Astrocyte of the cerebellum (primary cell): ENCODE data around the gene IP6K3.
A peak's percentile ranks its signal among the peaks of the same experiment; 100 is the strongest.

ENCODE experiments used
- DNase-seq: peaks from one replicate; pipeline ENCODE4 v3.0.0-alpha.2; 2011; ENCODE audit warnings: low read depth
- H3K4me3 ChIP-seq: 2 replicates; pipeline ENCODE4 v1.5.1; 2011; ENCODE audit warnings: mild to moderate bottlenecking, low read depth, low read length, moderate library complexity
- in situ Hi-C: cut with HindIII; loops from 2 replicates; pipeline ENCODE4 v1.10.0; 2017; ENCODE audit warnings: low sequenced_read_pairs
- TF ChIP-seq, protein P1 (sequence below): IDR thresholded peaks from 2 replicates; pipeline ENCODE4 v1.5.1; 2012; ENCODE audit warnings: low read length, low read depth, moderate library complexity, mild to moderate bottlenecking; ENCODE audit errors: missing control alignments

IP6K3 gene

DNA sequence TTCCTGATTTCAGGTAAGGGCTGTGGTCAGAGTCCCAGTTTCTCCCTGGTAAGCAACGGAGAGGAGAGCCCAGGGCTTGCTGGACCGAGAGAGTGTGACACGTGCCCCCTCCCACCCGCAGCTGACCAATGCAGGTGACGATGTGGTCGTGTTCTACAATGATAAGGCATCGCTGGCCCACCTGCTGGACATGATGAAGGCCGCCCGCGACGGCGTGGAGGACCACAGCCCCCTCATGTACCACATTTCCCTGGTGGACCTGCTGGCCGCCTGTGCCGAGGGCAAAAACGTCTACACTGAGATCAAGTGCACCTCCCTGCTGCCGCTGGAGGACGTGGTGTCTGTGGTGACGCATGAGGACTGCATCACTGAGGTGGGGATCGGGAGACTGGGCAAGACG lies 66.9 kb downstream of the IP6K3 start:
- TF ChIP-seq, protein P1, sequence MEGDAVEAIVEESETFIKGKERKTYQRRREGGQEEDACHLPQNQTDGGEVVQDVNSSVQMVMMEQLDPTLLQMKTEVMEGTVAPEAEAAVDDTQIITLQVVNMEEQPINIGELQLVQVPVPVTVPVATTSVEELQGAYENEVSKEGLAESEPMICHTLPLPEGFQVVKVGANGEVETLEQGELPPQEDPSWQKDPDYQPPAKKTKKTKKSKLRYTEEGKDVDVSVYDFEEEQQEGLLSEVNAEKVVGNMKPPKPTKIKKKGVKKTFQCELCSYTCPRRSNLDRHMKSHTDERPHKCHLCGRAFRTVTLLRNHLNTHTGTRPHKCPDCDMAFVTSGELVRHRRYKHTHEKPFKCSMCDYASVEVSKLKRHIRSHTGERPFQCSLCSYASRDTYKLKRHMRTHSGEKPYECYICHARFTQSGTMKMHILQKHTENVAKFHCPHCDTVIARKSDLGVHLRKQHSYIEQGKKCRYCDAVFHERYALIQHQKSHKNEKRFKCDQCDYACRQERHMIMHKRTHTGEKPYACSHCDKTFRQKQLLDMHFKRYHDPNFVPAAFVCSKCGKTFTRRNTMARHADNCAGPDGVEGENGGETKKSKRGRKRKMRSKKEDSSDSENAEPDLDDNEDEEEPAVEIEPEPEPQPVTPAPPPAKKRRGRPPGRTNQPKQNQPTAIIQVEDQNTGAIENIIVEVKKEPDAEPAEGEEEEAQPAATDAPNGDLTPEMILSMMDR, result no peak
- DNase-seq, result no peak
- in situ Hi-C loops, result no loop called here
- H3K4me3 ChIP-seq, result no peak overlapping the region

DNA sequence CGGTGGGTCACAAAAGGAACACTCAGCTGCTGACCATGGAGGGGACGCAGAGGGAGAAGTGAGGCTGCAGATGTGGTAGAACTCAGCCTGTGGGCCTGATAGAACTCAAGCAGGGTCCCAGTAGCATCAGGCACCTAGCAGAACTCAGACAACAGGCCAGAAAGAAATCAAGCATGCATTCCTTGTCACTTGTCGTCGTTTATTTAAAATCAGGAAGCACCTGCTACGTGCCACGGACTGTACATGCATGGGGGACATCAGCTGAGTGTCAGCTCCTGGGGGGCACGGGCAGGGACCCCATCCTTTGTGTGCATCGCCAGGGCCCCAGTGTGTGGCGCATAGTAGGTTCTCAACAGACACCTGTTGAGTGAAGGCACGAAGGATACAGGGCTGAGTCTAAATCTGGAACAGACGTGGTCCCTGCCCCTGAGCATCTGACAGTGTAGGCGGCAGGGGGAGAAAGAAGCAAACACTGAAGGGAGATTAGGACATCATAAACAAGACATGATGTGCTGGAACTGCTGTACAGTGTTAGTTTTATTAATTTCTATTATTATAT lies 67.7 kb downstream of the IP6K3 start:
- no peak for DNase-seq
- TF ChIP-seq, protein P1, result no peak
- in situ Hi-C loops, result no loop called here
- H3K4me3 ChIP-seq, result no peak overlapping the region

DNA sequence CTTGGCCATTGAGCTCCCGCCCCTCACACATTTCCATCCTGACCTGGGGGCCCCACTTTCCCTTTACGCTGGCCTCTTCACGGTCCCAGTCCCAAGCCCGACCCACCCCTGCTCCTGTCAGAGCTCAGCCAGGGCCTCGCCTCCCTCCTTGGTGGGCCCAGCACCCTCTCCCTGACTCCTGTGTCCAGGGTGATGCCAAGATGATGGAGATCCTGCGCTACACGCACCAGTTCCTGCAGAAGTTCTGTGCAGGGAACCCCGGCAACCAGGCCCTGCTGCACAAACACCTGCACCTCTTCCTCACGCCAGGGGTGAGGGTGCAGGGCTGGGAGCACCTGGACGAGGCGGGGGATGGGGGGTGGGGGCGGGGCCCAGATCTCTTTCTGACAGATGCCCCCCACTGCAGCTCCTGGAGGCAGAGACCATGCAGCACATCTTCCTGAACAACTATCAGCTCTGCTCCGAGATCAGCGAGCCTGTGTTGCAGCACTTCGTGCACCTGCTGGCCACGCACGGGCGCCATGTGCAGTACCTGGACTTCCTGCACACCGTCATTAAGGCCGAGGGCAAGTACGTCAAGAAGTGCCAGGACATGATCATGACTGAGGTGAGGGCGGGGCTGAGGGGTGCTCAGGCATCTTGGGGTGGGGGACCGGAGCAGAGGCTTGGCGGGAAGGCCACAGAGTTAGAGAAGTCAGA lies 68.3 kb downstream of the IP6K3 start:
- in situ Hi-C loops, result no loop called here
- DNase-seq, result no peak
- TF ChIP-seq, protein P1, result no peak
- H3K4me3 ChIP-seq, result no peak overlapping the region

DNA sequence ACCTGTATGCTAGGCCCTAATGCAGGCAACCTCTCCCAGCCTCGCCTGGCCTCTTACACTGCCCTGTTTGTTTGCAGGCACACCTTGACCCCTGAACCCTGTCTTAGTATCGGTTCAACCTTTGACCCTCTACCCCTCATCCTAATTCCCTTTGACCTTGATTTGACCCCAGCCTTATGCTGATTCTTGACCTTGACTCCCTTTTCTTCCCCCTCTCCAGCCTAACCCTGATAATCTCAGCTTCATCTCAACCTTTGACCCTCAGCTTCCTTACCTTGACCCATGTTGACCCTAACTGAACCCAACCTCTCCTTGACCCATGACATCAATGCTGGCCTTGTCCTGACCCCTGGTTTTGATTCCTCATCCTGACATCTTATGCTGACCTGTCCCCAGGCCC lies 69.0 kb downstream of the IP6K3 start:
- TF ChIP-seq, protein P1, result no peak
- DNase-seq, result no peak
- in situ Hi-C loops, result no loop called here
- H3K4me3 ChIP-seq, result no peak overlapping the region

- TF ChIP-seq, protein P1, result no peak
- in situ Hi-C loops, result no loop called here
- DNase-seq, result peak; percentile 6
- no peak overlapping the region for H3K4me3 ChIP-seq
Observed at GRCh38 chr6:33677143-33677660, 69.5 kb downstream of the IP6K3 start.

- TF ChIP-seq, protein P1, result no peak
- no peak overlapping the region for H3K4me3 ChIP-seq
- in situ Hi-C loops, result no loop called here
- DNase-seq, result no peak
Observed at GRCh38 chr6:33676416-33677142, 70.1 kb downstream of the IP6K3 start.
